Keratinocyte (primary cell): ENCODE measurements around the gene OR7G2. TPM values are rescaled to one million over a fixed set of nuclear protein-coding genes. Genes with fewer than 3 reads are reported as not detected.

Source experiments
- DNase-seq: peaks from one replicate; pipeline ENCODE4 v3.0.0-alpha.2; 2011; ENCODE audit warnings: low read depth, missing footprints, low spot score
- FAIRE-seq: peaks from 2 replicates; lab custom pipeline; 2011; peaks lifted over from hg19 to GRCh38; lab: Jason Lieb, UNC
- H2AFZ ChIP-seq: 2 replicates; pipeline ENCODE4 v1.6.0; 2012; ENCODE audit warnings: low read length, control low read depth, inconsistent platforms; ENCODE audit not compliant: control insufficient read depth
- H3K27ac ChIP-seq: 2 replicates; pipeline ENCODE4 v1.5.1; 2011; ENCODE audit warnings: low read length; ENCODE audit not compliant: control insufficient read depth, insufficient read depth
- H3K27me3 ChIP-seq: 3 replicates; pipeline ENCODE4 v1.6.0; 2011; ENCODE audit warnings: low read length; ENCODE audit not compliant: control insufficient read depth, insufficient read depth; ENCODE audit errors: extremely low read depth
- H3K36me3 ChIP-seq, 2 experiments: 2 replicates in 1 of 2; 3 replicates in 1 of 2; pipeline ENCODE4 v1.5.1; 2011; ENCODE audit warnings: low read length in 2 of 2, mild to moderate bottlenecking in 1 of 2; ENCODE audit not compliant: control insufficient read depth in 2 of 2, insufficient read depth in 2 of 2; ENCODE audit errors: extremely low read depth in 1 of 2
- H3K4me1 ChIP-seq: 3 replicates; pipeline ENCODE4 v1.5.1; 2011; ENCODE audit warnings: low read length; ENCODE audit not compliant: control insufficient read depth, insufficient read depth; ENCODE audit errors: extremely low read depth
- H3K4me2 ChIP-seq: 3 replicates; pipeline ENCODE4 v1.6.0; 2011; ENCODE audit warnings: low read depth, low read length; ENCODE audit not compliant: control insufficient read depth, insufficient read depth; ENCODE audit errors: extremely low read depth
- H3K4me3 ChIP-seq, 3 experiments: fragments of 200-600 bp in 1 of 3; sonication (generic) in 1 of 3; 2 replicates in 2 of 3; 3 replicates in 1 of 3; pipeline ENCODE4 v1.5.1; 2011 to 2016; ENCODE audit warnings: low read length in 3 of 3, mild to moderate bottlenecking in 3 of 3, control low read depth in 2 of 3, inconsistent platforms in 1 of 3, low read depth in 1 of 3, mixed read lengths in 1 of 3, mixed run types in 1 of 3, moderate library complexity in 1 of 3; ENCODE audit not compliant: control insufficient read depth in 2 of 3, insufficient read depth in 2 of 3; ENCODE audit errors: extremely low read depth in 1 of 3
- H3K79me2 ChIP-seq: 2 replicates; pipeline ENCODE4 v1.6.0; 2012; ENCODE audit warnings: low read length; ENCODE audit not compliant: control insufficient read depth, insufficient read depth
- H3K9ac ChIP-seq: 3 replicates; pipeline ENCODE4 v1.6.0; 2011; ENCODE audit warnings: low read length; ENCODE audit not compliant: control insufficient read depth, insufficient read depth; ENCODE audit errors: extremely low read depth
- H3K9me1 ChIP-seq: 3 replicates; pipeline ENCODE4 v1.6.0; 2011; ENCODE audit warnings: low read length; ENCODE audit not compliant: control insufficient read depth, insufficient read depth; ENCODE audit errors: extremely low read depth
- H3K9me3 ChIP-seq: 2 replicates; pipeline ENCODE4 v1.5.1; 2012; ENCODE audit warnings: low read depth, low read length; ENCODE audit not compliant: control insufficient read depth
- H4K20me1 ChIP-seq: 3 replicates; pipeline ENCODE4 v1.6.0; 2011; ENCODE audit warnings: low read length; ENCODE audit not compliant: control insufficient read depth, insufficient read depth; ENCODE audit errors: extremely low read depth
- EZH2 ChIP-seq: IDR thresholded peaks from one replicate; pipeline ENCODE4 v1.6.1; 2012; ENCODE audit warnings: inconsistent platforms, mild to moderate bottlenecking, low read length, moderate library complexity
- dilution Hi-C: fragments of 300-500 bp; cut with MboI; formaldehyde crosslinking; loops from one replicate; pipeline ENCODE4 v1.7.0; 2020; ENCODE audit warnings: low sequenced_read_pairs; ENCODE audit not compliant: extremely low pct_ligation_motif_present
- polyA plus RNA-seq, 5 experiments: library from polyadenylated mRNA; depleted of rRNA in 3 of 5; stranded (reverse) in 3 of 5; stranded (forward) in 1 of 5; unstranded in 1 of 5; fragments of >200 nt; gene quantifications; 1 replicate in 1 of 5; 2 replicates in 3 of 5; 3 replicates in 1 of 5; pipeline versions ENCODE4 v1.2.1 to v1.2.3, GENCODE V29; 2011 to 2012; ENCODE audit warnings: missing spikeins in 2 of 5, low read depth in 1 of 5, low replicate concordance in 1 of 5
- TF ChIP-seq, protein P1 (sequence below), 3 experiments: IDR thresholded peaks in 1 of 3; conservative IDR thresholded peaks in 1 of 3; optimal IDR thresholded peaks in 1 of 3; 2 replicates in 2 of 3; 3 replicates in 1 of 3; pipeline versions ENCODE3 to v1.5.1; 2011; ENCODE audit warnings: low read length in 3 of 3, mild to moderate bottlenecking in 3 of 3, moderate library complexity in 2 of 3, control low read depth in 1 of 3, inconsistent platforms in 1 of 3; ENCODE audit not compliant: insufficient read depth in 2 of 3; ENCODE audit errors: extremely low read depth in 1 of 3

The OR7G2 gene
- polyA plus RNA-seq, 1 donor (not counting 4 experiments of a cell fraction or from before 2014, with no cell fraction given) = not detected

DNA sequence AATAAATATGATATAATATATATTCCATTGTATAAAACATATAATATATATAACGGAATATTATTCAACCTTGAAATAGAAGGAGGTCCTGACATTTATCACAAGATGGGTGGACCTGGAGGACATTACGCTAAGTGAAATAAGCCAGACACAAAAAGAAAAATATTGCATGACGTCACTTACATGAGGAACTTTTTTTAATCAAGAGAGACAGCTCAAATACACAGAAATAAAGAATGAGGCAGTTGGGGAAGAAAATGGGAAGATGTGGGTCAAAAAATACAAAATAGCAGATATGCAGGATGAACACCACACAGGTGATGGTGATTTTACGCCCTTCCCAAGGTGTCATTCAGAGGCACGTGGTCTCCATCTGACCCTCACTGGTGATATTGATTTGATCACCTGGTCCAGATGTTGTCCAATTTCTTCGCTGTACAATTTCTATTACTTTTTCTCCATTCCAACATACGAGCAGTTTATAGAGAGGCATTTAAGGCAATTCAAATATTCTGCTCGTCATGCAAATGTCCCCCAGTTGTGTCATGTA lies 32.4 kb upstream of the OR7G2 start:
- TF ChIP-seq, protein P1, sequence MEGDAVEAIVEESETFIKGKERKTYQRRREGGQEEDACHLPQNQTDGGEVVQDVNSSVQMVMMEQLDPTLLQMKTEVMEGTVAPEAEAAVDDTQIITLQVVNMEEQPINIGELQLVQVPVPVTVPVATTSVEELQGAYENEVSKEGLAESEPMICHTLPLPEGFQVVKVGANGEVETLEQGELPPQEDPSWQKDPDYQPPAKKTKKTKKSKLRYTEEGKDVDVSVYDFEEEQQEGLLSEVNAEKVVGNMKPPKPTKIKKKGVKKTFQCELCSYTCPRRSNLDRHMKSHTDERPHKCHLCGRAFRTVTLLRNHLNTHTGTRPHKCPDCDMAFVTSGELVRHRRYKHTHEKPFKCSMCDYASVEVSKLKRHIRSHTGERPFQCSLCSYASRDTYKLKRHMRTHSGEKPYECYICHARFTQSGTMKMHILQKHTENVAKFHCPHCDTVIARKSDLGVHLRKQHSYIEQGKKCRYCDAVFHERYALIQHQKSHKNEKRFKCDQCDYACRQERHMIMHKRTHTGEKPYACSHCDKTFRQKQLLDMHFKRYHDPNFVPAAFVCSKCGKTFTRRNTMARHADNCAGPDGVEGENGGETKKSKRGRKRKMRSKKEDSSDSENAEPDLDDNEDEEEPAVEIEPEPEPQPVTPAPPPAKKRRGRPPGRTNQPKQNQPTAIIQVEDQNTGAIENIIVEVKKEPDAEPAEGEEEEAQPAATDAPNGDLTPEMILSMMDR (optimal IDR thresholded peaks at IDR 0.05 in 1 of 3, IDR thresholded peaks at IDR 0.05 in 1 of 3, conservative IDR thresholded peaks at IDR 0.05 in 1 of 3; ENCODE audit: extremely low read depth in 1 of 3, insufficient read depth in 2 of 3, low read length in 3 of 3) = no peak
- no peak for TF ChIP-seq EZH2
- no peak for FAIRE-seq
- Histone ChIP-seq H3K9me1 (no peaks in the 10 kb centered on the region), H2AFZ (peak overlapping the region; percentile 100), H3K4me1 (peaks cover 5% of the 10 kb centered on the region), H3K4me3 (peak overlapping the region; percentile 78 to 87 (median 82)), H3K27ac (peak overlapping the region; percentile 86), H3K79me2 (peaks cover 45% of the 10 kb centered on the region), H3K27me3 (no peaks in the 10 kb centered on the region), H3K4me2 (peak overlapping the region; percentile 99), H3K36me3 (peaks cover 0 to 8% of the 10 kb centered on the region in 2 experiments), H4K20me1 (no peaks in the 10 kb centered on the region), H3K9ac (peak overlapping the region; percentile 94), H3K9me3 (peaks cover under 1% of the 10 kb centered on the region)
- DNase-seq = no peak
- dilution Hi-C loops = no loop called here

DNA sequence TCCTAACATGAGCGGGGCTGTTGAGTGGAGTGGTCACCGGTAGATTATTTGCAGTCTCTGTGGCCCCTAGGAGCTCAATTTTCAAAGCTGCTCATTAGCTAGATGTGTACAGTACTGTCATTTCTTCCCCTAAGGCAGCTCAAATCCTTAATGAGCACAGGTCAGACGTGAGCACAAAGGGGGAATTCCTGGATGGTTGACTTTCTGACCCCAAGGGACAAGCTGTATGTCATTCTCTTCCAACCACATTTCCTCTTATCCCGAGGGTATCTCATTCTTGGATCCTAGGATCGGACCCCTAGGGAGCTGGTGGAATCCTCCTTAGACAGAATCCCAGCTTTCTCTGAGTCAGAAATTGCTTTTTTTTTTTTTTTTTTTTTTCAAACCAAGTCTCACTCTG lies 25.1 kb upstream of the OR7G2 start:
- no peak overlapping the region for H3K4me2 ChIP-seq
- no peak overlapping the region for H3K27ac ChIP-seq
- H3K4me1 ChIP-seq = peaks cover 4% of the 10 kb centered on the region
- FAIRE-seq (no peak), DNase-seq (no peak)
- no peak overlapping the region for H2AFZ ChIP-seq
- no peaks in the 10 kb centered on the region for H3K36me3 ChIP-seq
- no peak overlapping the region for H3K9ac ChIP-seq
- H3K9me3 ChIP-seq = no peaks in the 10 kb centered on the region
- no peaks in the 10 kb centered on the region for H4K20me1 ChIP-seq
- no peak for TF ChIP-seq EZH2
- TF ChIP-seq, protein P1 (optimal IDR thresholded peaks at IDR 0.05 in 1 of 3, IDR thresholded peaks at IDR 0.05 in 1 of 3, conservative IDR thresholded peaks at IDR 0.05 in 1 of 3; ENCODE audit: extremely low read depth in 1 of 3, insufficient read depth in 2 of 3, low read length in 3 of 3) = no peak
- dilution Hi-C loops = no loop called here
- H3K79me2 ChIP-seq = no peaks in the 10 kb centered on the region
- H3K9me1 ChIP-seq = no peaks in the 10 kb centered on the region
- H3K4me3 ChIP-seq = no peak overlapping the region
- H3K27me3 ChIP-seq = no peaks in the 10 kb centered on the region
